ENCODE data around the gene ZNF587B.

GRCh38 chr19:57807541-57807940 is 22.6 kb upstream of the ZNF587B start:
- no peak for TF ChIP-seq CTCF (IDR thresholded peaks at IDR 0.05; ENCODE audit: insufficient read depth, low read depth, low read length)
- no peak for TF ChIP-seq EZH2 (IDR thresholded peaks at IDR 0.05; ENCODE audit: insufficient read depth, low read length)

All from astrocyte (in vitro differentiated cells and primary cell).